Glomerular visceral epithelial cell (primary cell): ENCODE measurements around the gene ARHGEF19.
"Not testable (repeated sequence)": the region's sequence is repeated elsewhere in the genome, so short reads cannot be mapped to it uniquely, and the experiment has no call there.

Source experiments
- DNase-seq: peaks from one replicate; pipeline ENCODE4 v3.0.0-alpha.2; 2016; ENCODE audit errors: extremely low spot score

The ARHGEF19 gene

GRCh38 chr1:16222716-16223115 is 10.3 kb upstream of the ARHGEF19 start:
- not testable (repeated sequence) for DNase-seq

GRCh38 chr1:16221499-16221898 is 9.0 kb upstream of the ARHGEF19 start:
- no peak for DNase-seq

GRCh38 chr1:16219968-16220500 is 7.6 kb upstream of the ARHGEF19 start:
- no peak for DNase-seq

- DNase-seq, result no peak
Measured at GRCh38 chr1:16218674-16219071, 6.2 kb upstream of the ARHGEF19 start.

- no peak for DNase-seq
Measured at GRCh38 chr1:16218014-16218673, 5.7 kb upstream of the ARHGEF19 start.

GRCh38 chr1:16217061-16217785 is 4.8 kb upstream of the ARHGEF19 start:
- peak; percentile 89 for DNase-seq

GRCh38 chr1:16215882-16216753 is 3.7 kb upstream of the ARHGEF19 start:
- peak; percentile 36 for DNase-seq

- not testable (repeated sequence) for DNase-seq
Measured at GRCh38 chr1:16215240-16215639, 2.8 kb upstream of the ARHGEF19 start.

GRCh38 chr1:16213544-16213943 is 1.1 kb upstream of the ARHGEF19 start:
- DNase-seq, result not testable (repeated sequence)

GRCh38 chr1:16213013-16213412 is 561 bp upstream of the ARHGEF19 start:
- DNase-seq, result no peak

- DNase-seq, result no peak
Measured at GRCh38 chr1:16211824-16212223, 628 bp downstream of the ARHGEF19 start.

GRCh38 chr1:16210581-16210980 is 1.9 kb downstream of the ARHGEF19 start:
- DNase-seq, result no peak

- no peak for DNase-seq
Measured at GRCh38 chr1:16209847-16210407, 2.5 kb downstream of the ARHGEF19 start.

GRCh38 chr1:16209132-16209846 is 3.2 kb downstream of the ARHGEF19 start:
- no peak for DNase-seq

GRCh38 chr1:16208270-16208987 is 4.0 kb downstream of the ARHGEF19 start:
- DNase-seq, result no peak

GRCh38 chr1:16207318-16208269 is 4.9 kb downstream of the ARHGEF19 start:
- no peak for DNase-seq

- peak; percentile 98 for DNase-seq
Measured at GRCh38 chr1:16206547-16207317, 5.7 kb downstream of the ARHGEF19 start.

GRCh38 chr1:16205891-16206546 is 6.4 kb downstream of the ARHGEF19 start:
- DNase-seq, result no peak
